ENCODE data around the gene TOX3. TPM values are rescaled to one million over a fixed set of nuclear protein-coding genes. Genes with fewer than 3 reads are reported as not detected.

Gene TOX3
- polyA plus RNA-seq, 1 of the 3 experiments (the other 2 are of a cell fraction): not detected

GRCh38 chr16:52526116-52526828 lies 20.7 kb downstream of the TOX3 start (continued):
- TF ChIP-seq FOXM1 (IDR thresholded peaks at IDR 0.05; ENCODE audit: low read depth): no peak
- no peak for TF ChIP-seq JUND (IDR thresholded peaks at IDR 0.05)
- no peak for TF ChIP-seq RXRA (IDR thresholded peaks at IDR 0.05; ENCODE audit: borderline replicate concordance, low read depth)

- Histone ChIP-seq H3K9me3 (no peaks in the 10 kb centered on the region), H3K4me2 (no peak overlapping the region), H2AFZ (ENCODE audit: low read depth) (no peak overlapping the region), H3K27ac (ENCODE audit: low read depth in 2 of 2, low read length in 1 of 2) (no peak overlapping the region), H3K9me2 (no peaks in the 10 kb centered on the region; the same call in 1 of the 2 replicates), H3K4me3 (ENCODE audit: low read depth in 2 of 2, low read length in 1 of 2) (no peak overlapping the region), H3K4me1 (ENCODE audit: control insufficient read depth in 1 of 2, insufficient read depth in 2 of 2, low read depth in 1 of 2, low read length in 1 of 2) (no peaks in the 10 kb centered on the region), H3F3A (replicated peaks; ENCODE audit: insufficient read depth) (no peaks in the 10 kb centered on the region), H3K36me3 (replicated peaks in 1 of 2; ENCODE audit: control insufficient read depth in 1 of 2, insufficient read depth in 2 of 2, low read length in 1 of 2) (no peaks in the 10 kb centered on the region), H4K20me1 (ENCODE audit: insufficient read depth) (no peaks in the 10 kb centered on the region), H3K27me3 (ENCODE audit: insufficient read depth) (no peaks in the 10 kb centered on the region), H3K9ac (no peak overlapping the region), H3K79me2 (ENCODE audit: insufficient read depth) (no peaks in the 10 kb centered on the region)
- DNase-seq: no peak
- WGBS (ENCODE audit: low lambda C conversion rate): 26% methylated on average over 6 of the region's 6 CpGs
- POLR2A ChIA-PET: no interaction called here
- TF ChIP-seq SMC3 (IDR thresholded peaks at IDR 0.05; ENCODE audit: low read depth, low read length) (no peak), ZBTB33 (IDR thresholded peaks at IDR 0.05; ENCODE audit: borderline replicate concordance, low read depth) (no peak), USF2 (IDR thresholded peaks at IDR 0.05; ENCODE audit: borderline replicate concordance, low read depth, low read length) (no peak), TCF12 (IDR thresholded peaks at IDR 0.05) (no peak), RXRA (IDR thresholded peaks at IDR 0.05; ENCODE audit: borderline replicate concordance, low read depth) (no peak), NRF1 (IDR thresholded peaks at IDR 0.05; ENCODE audit: low read depth, low read length) (no peak), USF1 (IDR thresholded peaks at IDR 0.05; ENCODE audit: borderline replicate concordance, low read depth) (no peak), PBX3 (IDR thresholded peaks at IDR 0.05) (no peak), RFX5 (IDR thresholded peaks at IDR 0.05; ENCODE audit: low read length) (no peak)
- CTCF ChIA-PET: no interaction called here
These were observed 25.4 kb downstream of the TOX3 start for GRCh38 chr16:52521570-52521969.
